DMS53 (cell line): Measurements from ENCODE around the gene NMB.
"Not testable (repeated sequence)": the region's sequence is repeated elsewhere in the genome, so short reads cannot be mapped to it uniquely, and the experiment has no call there.

ENCODE experiments used
- DNase-seq: peaks from one replicate; lab custom pipeline; 2025; lab: John Stamatoyannopoulos, UW

The NMB gene

GRCh38 chr15:84654689-84655453, 3.1 kb downstream of the NMB start:
- DNase-seq = peak; percentile 87

DNA sequence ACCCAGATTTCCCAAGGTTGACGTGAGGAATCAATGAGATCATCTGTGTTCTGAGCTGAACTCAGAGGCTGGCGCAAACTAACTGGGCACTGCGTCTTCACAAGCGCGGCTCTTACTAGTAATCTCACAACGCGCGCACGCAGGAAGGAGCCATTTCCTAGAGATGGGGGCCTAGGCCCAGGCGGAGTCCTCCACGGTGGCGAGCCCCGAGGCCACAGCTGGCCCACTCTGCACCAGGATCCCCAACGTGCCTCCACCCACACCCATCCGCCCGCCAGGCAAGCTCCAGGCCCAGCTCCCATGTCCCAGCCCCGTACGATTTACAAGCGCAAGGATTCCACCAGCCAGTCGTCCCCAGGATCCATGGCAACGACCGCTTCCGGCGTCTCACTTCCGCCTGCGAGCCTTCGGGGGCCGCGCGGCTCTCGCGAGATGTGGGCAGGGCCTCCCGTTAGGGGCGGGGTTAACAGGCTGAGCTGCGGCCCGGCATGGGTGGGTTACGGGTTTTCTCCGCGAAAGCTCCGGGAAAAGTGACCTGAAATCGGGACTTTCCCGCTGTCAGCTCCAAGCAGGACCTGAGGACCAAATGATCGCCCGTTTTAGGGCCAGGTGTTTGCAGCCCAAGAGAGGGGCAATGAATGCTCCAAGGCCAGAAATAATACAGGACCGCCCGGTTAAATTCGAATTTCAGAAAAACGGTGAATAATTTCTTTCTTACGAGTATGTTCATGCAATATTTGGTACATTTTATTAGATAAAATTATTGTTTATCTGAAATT, 3.9 kb downstream of the NMB start, which contains the start of gene WDR73:
WDR73 (minus strand) TSS at position 374 of the 779 bp plus-strand sequence; CDS start at position 365, 9 bp downstream.
- DNase-seq = peak; percentile 96

- no peak for DNase-seq
Observed at GRCh38 chr15:84653584-84653909, 4.5 kb downstream of the NMB start.

DNA sequence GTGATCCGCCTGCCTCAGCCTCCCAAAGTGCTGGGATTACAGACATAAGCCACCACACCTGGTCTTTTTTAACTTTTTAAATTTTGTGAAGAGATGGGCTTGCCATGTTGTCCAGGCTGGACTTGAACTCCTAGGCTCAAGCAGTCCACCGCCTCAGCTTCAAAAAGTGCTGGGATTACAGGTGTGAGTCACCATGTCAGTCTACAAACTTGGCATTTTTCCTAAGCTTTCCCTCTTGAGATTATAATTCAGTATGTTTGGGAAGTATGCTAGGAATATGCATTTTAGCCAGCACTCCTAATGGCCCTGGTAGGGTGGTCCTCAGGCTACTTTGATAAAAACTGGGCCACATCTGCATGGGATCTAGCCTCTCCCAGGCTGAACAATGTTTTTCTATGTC, 8.3 kb downstream of the NMB start:
- DNase-seq = no peak

DNA sequence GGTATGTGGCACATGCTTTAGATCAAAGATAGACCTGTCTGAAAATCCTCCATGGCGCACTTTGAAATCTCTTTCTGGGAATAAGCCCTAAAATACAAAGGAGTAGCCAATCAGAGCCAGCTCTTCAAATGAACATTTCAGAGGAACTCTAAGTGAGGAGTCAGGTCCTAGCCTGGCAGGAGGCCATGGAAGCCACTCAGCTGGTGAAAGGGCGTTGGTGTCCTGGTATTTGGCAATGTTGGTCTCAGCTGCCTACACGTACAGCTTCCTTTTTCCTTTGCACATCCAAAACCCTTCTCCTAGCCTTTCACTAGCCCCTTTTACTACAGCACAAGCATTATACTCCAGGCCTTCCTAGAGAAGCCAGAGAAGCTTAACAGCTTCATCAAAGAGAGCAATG, 9.5 kb downstream of the NMB start:
- no peak for DNase-seq

GRCh38 chr15:84647726-84648125, 10.3 kb downstream of the NMB start:
- no peak for DNase-seq

- DNase-seq = no peak
Observed at GRCh38 chr15:84645997-84646396, 12.0 kb downstream of the NMB start.

DNA sequence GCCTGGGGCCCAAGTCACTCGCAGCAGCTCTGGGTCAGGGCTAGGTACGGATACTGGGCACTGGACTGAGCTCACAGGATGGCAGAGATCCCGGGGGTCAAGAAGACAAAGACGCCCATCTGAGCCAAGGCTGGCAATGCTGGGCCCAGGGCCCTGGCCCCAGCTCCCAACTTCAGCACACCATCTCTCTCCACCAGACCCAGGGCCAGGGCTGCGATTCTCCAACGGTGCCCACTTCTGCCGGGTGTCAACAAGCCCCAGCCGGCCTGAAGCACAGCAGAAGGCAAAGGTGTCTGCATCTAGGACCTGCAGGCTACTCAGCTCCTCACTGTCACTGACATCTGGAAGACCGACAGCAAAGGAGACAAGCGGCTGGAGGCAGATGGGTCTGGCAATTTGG, 12.5 kb downstream of the NMB start:
- DNase-seq = no peak

- DNase-seq = no peak
Observed at GRCh38 chr15:84643838-84644237, 14.2 kb downstream of the NMB start.

DNA sequence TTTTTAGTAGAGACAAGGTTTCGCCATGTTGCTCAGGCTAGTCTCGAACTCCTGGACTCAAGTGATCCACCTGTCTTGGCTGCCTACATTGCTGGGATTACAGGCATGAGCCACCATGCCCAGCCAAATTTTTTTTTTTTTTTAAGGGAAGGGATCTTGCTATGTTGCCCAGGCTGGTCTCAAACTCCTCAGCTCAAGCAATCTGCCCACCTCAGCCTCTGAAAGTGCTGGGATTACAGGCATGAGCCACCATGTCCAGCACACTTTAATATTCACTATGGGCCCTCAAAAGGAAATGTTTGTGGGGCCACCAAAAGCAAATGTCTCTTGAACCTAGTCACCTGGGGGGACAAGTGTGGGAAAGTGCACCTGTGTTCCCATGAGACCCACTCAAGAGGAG, 15.4 kb downstream of the NMB start:
- not testable (repeated sequence) for DNase-seq

DNA sequence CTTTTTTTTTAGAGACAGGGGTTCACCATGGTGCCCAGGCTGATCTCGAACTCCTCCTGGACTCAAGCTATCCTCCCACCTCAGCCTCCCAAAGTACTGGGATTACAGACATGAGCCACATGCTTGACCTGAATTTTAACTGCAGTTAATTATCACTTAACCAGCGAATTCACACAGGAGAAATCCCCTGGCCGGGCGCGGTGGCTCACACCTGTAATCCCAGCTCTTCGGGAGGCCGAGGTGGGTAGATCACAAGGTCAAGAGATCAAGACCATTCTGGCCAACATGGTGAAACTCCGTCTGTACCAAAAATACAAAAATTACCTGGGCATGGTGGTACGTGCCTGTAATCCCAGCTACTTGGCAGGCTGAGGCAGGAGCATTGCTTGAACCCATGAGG, 16.1 kb downstream of the NMB start:
- not testable (repeated sequence) for DNase-seq

DNA sequence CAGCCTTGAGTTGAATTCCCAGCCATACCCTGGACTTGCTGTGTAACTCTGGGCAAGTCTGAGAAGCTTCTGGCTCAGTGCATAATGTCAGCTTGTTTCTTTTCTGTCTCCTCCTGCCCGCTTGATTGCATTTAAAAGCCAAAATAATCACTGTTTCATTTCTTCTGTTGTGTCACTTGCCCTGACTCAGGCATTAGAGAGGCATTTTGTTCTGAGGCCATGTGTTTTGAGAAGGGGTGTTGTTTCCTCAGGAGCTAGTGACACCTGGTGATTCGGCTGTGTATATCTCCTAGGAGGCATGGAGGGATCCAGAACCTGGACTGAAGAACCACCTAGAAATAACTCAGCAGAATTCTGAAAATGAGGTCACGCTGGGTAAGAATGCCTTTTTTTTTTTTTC, 19.9 kb downstream of the NMB start:
- DNase-seq = peak; percentile 71

DNA sequence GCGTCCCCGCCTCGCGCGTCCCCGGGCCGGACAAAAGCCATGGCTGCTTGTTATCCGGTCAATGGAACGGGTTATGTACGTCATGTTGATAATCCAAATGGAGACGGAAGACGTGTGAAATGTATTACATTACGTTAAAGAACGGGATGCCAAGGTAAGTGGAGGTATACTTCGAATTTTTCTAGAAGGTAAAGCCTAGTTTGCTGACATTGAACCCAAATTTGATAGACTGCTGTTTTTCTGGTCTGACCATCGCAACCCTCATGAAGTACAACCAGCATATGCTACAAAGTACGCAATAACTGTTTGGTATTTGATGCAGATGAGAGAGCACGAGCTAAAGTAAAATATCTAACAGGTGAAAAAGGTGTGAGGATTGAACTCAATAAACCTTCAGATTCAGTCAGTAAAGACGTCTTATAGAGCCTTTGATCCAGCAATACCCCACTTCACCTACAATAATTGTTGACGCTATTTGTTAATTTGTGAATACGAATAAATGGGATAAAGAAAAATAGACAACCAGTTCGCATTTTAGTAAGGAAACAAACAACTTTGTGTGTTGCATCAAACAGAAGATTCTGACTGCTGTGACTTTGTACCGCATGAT, 23.7 kb downstream of the NMB start:
- DNase-seq = no peak

DNA sequence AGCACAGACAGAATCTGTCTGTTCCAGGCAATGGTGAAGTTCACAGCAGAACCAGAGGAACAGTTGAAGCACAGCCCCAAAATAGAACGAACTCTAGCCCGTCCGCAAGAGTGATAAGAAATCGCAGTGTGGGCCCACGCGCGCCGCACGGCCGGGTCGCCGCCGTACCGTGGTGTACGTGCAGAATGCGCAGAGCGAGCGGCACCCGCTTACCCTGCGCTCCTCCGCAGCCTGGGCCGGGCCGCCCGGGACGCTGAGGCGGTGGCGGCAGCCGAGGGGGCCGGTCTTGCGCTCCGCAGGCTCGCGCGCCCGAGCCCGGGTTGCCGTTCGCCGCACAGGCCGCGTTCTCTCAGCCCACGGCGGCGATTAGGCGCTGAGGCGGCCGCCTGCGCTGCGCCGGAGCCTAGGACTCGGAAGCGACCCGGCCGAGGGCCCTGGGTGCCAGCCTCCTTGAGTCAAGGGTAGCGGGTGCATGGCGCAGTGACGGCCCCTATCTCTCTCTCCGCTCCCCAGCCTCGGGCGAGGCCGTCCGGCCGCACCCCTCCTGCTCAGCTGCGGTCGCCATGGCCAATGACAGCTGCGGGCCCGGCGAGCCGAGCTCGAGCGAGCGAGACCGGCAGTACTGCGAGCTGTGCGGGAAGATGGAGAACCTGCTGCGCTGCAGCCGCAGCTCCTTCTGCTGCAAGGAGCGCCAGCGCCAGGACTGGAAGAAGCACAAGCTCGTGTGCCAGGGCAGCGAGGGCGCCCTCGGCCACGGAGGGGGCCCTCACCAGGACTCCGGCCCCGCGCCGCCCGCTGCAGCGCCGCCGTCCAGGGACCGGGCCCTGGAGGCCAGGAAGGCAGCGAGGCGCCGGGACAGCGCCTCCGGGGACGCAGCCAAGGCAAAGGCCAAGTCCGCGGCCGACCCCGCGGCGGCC, 24.4 kb downstream of the NMB start:
- DNase-seq = peak; percentile 82

DNA sequence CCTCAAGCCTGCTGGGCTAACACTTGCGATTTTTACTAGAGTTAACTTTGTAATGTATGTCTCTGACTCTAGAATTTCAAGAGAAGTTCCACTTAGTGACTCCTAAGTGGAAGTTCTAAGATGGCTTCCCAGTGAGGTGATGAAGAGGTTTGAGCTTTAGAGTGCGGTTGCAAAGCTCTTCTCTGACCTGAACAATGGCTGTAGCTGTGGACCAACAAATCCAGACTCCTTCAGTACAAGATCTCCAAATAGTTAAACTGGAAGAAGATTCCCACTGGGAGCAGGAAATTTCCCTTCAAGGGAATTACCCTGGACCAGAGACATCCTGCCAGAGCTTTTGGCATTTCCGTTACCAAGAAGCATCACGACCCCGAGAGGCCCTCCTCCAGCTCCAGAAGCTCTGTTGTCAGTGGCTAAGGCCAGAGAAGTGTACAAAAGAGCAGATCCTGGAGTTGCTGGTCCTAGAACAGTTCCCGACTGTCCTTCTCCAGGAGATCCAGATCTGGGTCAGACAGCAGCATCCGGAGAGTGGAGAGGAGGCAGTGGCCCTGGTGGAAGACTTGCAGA, 26.2 kb downstream of the NMB start:
- peak; percentile 47 for DNase-seq

- DNase-seq = no peak
Observed at GRCh38 chr15:84629033-84629432, 29.0 kb downstream of the NMB start.

- no peak for DNase-seq
Observed at GRCh38 chr15:84625123-84625522, 32.9 kb downstream of the NMB start.

- DNase-seq = no peak
Observed at GRCh38 chr15:84624359-84624758, 33.6 kb downstream of the NMB start.

DNA sequence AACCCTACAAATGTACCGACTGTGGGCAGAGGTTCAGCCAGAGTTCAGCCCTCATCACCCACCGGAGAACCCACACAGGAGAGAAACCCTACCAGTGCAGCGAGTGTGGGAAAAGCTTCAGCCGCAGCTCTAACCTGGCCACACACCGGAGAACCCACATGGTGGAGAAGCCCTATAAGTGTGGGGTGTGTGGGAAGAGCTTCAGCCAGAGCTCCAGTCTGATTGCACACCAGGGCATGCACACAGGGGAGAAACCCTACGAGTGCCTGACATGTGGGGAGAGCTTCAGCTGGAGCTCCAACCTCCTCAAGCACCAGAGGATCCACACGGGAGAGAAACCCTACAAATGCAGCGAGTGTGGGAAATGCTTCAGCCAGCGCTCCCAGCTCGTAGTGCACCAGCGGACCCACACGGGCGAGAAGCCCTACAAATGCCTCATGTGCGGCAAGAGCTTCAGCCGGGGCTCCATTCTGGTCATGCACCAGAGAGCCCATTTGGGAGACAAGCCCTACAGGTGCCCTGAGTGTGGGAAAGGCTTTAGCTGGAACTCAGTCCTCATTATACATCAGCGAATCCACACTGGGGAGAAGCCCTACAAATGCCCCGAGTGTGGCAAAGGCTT, 36.5 kb downstream of the NMB start:
- DNase-seq = no peak

DNA sequence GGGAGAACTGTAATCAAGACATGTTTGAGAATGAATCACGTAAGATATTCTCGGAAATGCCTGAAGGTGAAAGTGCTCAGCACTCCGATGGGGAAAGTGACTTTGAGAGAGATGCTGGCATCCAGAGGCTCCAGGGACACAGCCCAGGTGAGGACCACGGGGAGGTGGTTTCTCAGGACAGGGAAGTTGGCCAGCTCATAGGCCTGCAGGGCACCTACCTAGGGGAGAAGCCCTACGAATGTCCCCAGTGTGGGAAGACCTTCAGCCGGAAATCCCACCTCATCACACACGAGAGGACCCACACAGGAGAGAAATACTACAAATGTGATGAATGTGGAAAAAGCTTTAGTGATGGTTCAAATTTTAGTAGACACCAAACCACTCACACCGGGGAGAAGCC, 37.4 kb downstream of the NMB start:
- no peak for DNase-seq

- DNase-seq = no peak
Observed at GRCh38 chr15:84616235-84616634, 41.8 kb downstream of the NMB start.
